Left renal pelvis (tissue), 4 donors: ENCODE measurements around the gene TMEM175. TPM values are rescaled to one million over a fixed set of nuclear protein-coding genes. Genes with fewer than 3 reads are reported as not detected.

Experiments
- DNase-seq, 4 donors: peaks; one replicate each; pipeline ENCODE4 v3.0.0-alpha.2; 2013; ENCODE audit warnings: low read depth in 4 of 4, low spot score in 3 of 4
- polyA plus RNA-seq, 4 donors: library from polyadenylated mRNA; unstranded; fragments of 120-200 nt; gene quantifications; one replicate each; pipeline ENCODE4 v1.2.1, GENCODE V29; 2013; ENCODE audit not compliant: insufficient read length in 4 of 4

The TMEM175 gene
- polyA plus RNA-seq, 4 donors: 20.2 to 25.6 (median 25.5) TPM

GRCh38 chr4:986428-986878 lies 54.2 kb downstream of the TMEM175 start:
- DNase-seq: no peak

- DNase-seq: no peak
Measured at GRCh38 chr4:986879-987623, 54.8 kb downstream of the TMEM175 start, which contains the start of gene IDUA. Gene IDUA (plus strand): TSS chr4:987044. CDS start chr4:987085, 41 bp downstream.

- no peak for DNase-seq
Measured at GRCh38 chr4:987624-988513, 55.6 kb downstream of the TMEM175 start.

DNA sequence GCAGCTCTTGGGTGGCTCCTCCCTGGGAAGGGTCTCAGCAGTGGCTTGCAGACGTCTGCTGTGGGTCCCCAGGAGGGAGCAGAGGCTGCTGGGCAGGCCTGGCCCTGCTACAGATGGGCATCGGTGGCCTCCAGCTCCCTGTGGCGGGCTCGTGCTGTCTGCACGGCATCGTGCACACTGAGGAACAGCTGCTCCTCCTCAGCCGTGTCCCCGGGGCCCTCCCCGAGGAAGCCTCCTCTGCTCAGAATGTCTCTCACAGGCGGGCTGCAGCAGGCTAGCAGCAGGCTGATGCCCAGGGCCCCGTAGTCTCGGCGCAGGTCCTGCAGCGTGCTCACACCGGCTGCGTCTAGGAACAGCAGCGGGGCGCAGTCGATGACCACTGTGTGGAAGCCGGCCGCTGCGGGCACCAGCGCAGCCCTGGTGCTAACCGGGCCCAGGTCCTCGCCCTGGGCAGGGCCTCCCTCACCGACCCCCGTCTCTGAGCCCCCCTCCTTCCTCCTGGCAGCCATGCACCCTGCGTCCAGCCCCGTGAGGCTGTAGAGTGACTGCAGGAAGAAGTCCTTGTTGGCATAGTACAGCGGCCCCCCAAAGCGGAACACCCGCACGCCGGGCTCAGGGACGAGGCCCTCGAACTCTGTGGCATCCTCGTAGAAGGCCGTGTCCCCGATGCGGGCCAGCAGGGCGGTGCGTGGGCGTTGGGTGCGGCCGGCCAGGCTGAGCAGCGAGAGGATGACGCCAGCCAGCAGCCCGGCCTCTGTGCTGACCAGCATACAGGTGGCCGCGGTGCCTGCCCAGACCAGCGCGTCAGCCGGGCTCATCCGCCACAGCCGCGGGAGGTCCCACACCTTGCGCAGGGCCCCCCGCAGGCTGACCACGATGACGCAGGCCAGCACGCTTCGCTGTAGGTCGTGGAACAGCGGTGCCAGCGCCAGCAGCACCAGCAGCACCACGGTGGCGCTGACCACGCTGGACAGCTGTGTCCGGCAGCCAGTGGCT lies 56.8 kb downstream of the TMEM175 start:
- DNase-seq: no peak

DNA sequence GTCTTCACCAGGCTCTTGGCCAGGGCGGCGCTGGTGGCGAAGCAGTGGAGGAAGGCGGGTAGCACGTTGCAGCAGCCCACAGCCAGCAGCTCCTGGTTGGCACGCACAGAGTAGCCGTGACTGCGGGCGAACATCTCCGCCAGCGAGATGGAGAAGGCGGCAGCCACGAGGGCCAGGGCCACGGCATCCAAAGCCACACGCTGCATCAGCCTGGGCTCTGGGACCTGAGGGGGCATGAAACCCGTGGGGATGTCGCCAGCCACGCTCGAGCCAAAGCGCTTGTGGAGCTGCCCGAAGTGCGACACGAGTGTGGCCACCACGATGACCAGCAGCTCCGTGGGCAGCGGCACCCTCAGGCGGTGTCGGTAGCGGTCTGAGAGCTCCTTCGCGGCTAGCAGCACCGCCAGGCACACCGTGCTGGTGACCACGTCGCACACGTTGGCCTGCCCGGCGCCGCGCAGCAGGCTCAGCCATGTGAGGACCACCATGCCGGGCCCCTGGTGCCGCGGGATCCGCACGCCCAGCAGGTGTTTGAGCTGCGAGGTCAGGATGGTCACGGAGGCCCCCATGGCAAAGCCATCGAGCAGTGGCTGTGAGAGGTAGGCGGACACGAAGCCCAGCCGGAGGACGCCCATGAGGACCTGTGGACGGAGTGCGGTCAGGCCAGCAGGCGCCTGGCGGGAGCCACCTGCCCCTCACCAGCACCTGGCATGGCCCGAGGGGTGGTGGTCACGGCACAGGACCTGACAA lies 57.6 kb downstream of the TMEM175 start:
- no peak for DNase-seq

DNA sequence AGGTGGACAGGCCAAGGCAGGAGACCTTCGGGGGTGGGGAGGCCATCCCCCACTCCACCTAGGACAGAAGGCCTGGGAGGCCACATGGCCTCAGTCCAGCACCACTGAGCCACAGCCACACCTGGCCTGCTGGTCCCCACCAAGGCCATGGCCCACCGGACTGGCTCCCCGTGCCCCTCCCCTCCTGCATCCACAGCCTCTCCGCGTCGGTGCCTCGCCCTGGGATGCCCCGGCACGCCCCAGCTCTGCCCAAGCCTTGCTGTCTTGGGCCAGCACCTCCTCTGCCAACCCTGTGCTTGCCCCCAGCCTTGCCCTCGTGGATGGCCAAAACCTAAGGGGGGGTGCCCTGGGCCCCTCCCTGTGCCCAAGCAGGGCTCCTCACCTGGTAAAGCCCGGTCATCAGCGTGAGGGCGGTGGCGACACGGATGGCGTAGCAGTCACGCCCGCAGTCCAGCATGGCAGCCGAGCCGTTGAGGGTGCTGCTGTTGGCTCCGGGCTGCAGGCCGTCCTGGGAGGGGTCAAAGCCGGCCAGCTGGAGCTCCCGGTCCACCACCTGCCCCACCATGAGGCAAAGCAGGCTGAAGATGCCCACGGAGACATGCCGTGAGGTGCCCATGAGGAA lies 58.6 kb downstream of the TMEM175 start:
- DNase-seq: no peak

DNA sequence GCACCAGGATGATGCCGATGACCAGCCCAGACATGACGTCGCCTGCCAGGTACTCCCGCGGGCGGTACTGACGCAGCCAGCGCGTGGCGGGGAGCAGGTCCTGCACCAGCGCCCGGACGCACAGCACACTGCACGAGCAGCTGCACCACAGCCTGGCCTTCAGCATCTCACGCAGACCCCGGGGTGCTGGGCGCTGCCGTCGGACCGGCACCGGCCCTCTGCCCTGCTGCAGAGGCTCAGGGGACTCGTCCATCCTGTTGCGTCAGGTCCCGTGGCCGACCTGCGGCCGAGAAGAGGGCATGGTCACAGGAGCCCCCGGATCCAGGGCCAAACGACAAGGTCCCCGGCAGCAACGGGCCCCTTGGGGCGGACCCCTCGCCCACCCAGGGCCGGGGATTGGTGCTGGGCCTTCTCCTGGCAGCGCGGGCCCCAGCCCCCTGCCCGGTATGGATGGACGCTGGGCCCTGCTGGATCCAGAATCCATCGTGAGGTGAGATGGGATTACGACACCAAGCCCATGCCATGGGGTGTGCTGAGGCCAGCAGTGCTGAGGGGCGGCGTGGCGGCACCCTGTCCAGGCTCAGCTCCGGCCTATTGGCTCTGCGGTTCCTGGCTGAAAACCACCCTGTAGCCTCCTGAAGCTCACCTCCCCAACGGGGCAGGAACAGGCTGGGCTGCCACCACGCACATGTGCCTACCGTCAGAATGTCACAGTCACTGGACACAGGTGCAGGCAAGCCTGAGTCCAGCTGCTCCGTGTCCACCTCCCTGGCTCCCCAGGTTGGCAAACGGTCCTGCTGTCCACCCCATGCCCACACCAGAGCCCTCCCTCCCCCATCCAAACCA lies 59.4 kb downstream of the TMEM175 start:
- no peak for DNase-seq

DNA sequence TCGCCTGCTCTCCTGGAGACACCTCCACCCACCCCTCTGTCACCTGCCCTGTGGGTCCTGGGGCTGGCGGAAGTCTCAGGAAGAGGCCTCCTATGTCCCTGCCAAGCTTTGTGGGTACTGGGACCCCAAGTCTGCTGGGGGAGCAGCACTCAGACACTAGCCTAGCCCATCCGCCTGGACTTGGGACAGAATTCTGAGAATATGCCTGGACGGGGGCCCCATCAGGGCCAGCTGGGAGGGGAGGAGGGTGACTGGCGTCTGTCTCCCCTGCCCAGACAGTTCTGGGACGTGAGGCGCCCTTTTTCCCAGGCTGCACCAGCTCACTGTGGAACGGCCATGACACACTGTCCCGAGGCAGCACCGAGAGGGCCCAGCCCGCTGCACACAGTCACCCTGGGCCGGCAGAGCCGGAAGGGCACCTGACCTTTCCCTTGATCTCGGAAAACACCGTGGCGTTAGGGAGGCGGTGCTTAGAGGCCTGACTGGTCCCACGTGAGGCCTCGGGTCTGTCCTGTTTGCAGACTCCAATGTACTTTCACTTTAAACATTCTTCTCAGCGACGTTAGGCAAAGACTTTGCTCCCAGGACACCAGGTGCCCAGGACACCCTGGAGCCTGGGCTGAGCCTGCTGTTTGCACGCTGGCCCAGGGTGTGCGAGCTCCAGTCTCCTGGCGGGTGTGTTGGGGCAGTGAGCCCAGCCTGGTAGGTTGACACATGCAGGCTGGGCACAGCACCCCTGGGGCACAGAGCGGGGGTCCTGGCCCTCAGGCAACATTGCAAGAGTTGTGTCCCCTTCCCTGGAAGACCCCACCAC lies 60.2 kb downstream of the TMEM175 start:
- DNase-seq: no peak

DNA sequence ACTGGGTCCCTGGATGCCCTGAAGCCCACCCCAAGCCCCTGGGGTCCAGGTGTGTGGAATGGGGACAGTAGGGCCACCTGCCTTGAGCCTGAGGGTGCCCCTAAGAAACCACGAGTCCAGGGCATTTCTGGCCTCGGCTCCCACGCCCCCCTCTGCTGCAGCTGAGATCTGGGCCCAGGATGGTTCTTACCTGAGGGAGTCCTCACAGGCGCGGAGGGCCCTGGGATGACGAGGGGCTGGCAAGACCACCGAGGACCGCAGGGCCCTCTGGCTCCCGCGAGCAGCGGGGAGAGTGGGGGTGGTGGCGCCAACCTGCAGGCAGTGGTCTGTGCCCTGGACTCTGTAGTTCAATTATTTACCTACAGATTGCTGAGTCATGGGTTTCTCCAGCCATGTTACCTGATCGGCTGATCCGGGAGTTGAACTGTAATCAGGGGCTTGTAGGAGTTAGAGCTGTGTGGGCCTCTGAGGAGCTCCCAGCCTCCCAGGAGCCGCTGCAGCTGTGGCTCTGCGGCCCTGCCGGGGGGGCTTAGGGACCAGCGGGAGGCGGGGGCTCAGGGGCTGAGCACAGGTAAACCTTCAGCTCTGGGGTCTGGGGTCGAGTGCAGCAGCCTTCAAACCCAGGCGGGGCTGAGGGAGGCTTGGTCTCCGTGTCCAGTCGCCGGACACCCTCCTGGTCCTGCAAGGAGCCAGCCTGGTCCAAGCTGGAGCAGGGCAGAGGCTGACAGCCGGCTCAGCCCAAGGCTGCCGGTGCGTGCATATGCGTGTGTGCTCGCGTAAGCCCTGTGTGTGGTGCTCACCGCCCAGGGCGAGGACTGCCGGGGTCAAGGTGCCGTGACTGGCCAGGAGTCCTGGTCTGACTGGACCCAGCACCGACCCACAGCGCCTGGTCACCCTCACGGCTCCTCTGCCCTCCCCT lies 61.1 kb downstream of the TMEM175 start, which contains the start of gene SLC26A1:
Gene SLC26A1, minus strand, starts transcription at position 294 of the 919 bp plus-strand sequence. CDS start 1,701 bp downstream, outside the sequence.
- DNase-seq: no peak

GRCh38 chr4:995311-996026 lies 63.2 kb downstream of the TMEM175 start:
- no peak for DNase-seq

- no peak for DNase-seq
Measured at GRCh38 chr4:996030-996996, 64.1 kb downstream of the TMEM175 start.

GRCh38 chr4:996997-997374 lies 64.7 kb downstream of the TMEM175 start:
- no peak for DNase-seq

- DNase-seq: no peak
Measured at GRCh38 chr4:997375-998071, 65.3 kb downstream of the TMEM175 start.
